GM23248 (cell line): ENCODE data around the gene RTP2.

Source experiments
- EZH2 ChIP-seq: fragments of 200-600 bp; sonication (generic); IDR thresholded peaks from 2 replicates; pipeline ENCODE4 v1.6.1; 2018; ENCODE audit warnings: antibody characterized with exemption, mild to moderate bottlenecking; ENCODE audit not compliant: insufficient read depth, poor library complexity, severe bottlenecking
- EZH2phosphoT487 ChIP-seq: fragments of 200-600 bp; sonication (generic); IDR thresholded peaks from 2 replicates; pipeline ENCODE4 v1.6.1; 2018; ENCODE audit warnings: antibody characterized with exemption, moderate library complexity, mild to moderate bottlenecking, low read depth; ENCODE audit not compliant: insufficient read depth

- TF ChIP-seq EZH2phosphoT487 (no peak), EZH2 (no peak)
Observed at GRCh38 chr3:187747506-187747905, 45.1 kb upstream of the RTP2 start.
